DOHH2 (cell line): Measurements from ENCODE around the gene GNPTAB.

Experiments used
- H3F3A ChIP-seq: fragments of 200-600 bp; sonication (generic), shearing (Covaris generic); 2 replicates; pipeline ENCODE4 v1.6.0; 2016; ENCODE audit warnings: antibody characterized with exemption, mild to moderate bottlenecking; ENCODE audit not compliant: control insufficient read depth, insufficient read depth
- H3K27ac ChIP-seq: fragments of 200-600 bp; sonication (generic); 2 replicates; pipeline ENCODE4 v1.5.1; 2014; ENCODE audit warnings: low read depth, mild to moderate bottlenecking, low read length, moderate library complexity
- H3K27me3 ChIP-seq: fragments of 200-600 bp; sonication (generic); 2 replicates; pipeline ENCODE4 v1.6.1; 2014; ENCODE audit warnings: mild to moderate bottlenecking, low read length, mixed read lengths; ENCODE audit not compliant: control insufficient read depth
- H3K36me3 ChIP-seq: fragments of 200-600 bp; sonication (generic); 2 replicates; pipeline ENCODE4 v1.6.1; 2014; ENCODE audit warnings: mild to moderate bottlenecking, low read length, moderate library complexity, mixed read lengths; ENCODE audit not compliant: control insufficient read depth
- H3K4me1 ChIP-seq: fragments of 200-600 bp; sonication (generic); 2 replicates; pipeline ENCODE4 v1.6.1; 2014; ENCODE audit warnings: mild to moderate bottlenecking, low read length, mixed read lengths; ENCODE audit not compliant: control insufficient read depth
- H3K4me2 ChIP-seq: fragments of 200-600 bp; sonication (generic); 2 replicates; pipeline ENCODE4 v1.6.0; 2014; ENCODE audit warnings: mild to moderate bottlenecking, low read length, moderate library complexity
- H3K4me3 ChIP-seq: fragments of 200-600 bp; sonication (generic); 2 replicates; pipeline ENCODE4 v1.5.1; 2014; ENCODE audit warnings: mild to moderate bottlenecking, low read length, mixed read lengths
- H3K79me2 ChIP-seq: fragments of 200-600 bp; sonication (generic); 2 replicates; pipeline ENCODE4 v1.6.1; 2014; ENCODE audit warnings: mild to moderate bottlenecking, low read length, mixed read lengths; ENCODE audit not compliant: control insufficient read depth
- H3K9me2 ChIP-seq: fragments of 200-600 bp; sonication (generic); replicated peaks from 2 replicates; pipeline ENCODE4 v1.6.1; 2014; ENCODE audit warnings: mild to moderate bottlenecking, low read length, mixed read lengths; ENCODE audit not compliant: control insufficient read depth
- H3K9me3 ChIP-seq: fragments of 200-600 bp; sonication (generic); 2 replicates; pipeline ENCODE4 v1.6.1; 2014; ENCODE audit warnings: antibody characterized with exemption, low read length, mixed read lengths; ENCODE audit not compliant: control insufficient read depth, insufficient read depth
- H4K20me1 ChIP-seq: fragments of 200-600 bp; sonication (generic); 2 replicates; pipeline ENCODE4 v1.6.0; 2014; ENCODE audit warnings: low read depth, mild to moderate bottlenecking, antibody characterized with exemption, low read length, moderate library complexity; ENCODE audit not compliant: control insufficient read depth, insufficient read depth
- EZH2phosphoT487 ChIP-seq: fragments of 200-600 bp; sonication (generic); IDR thresholded peaks from 2 replicates; pipeline ENCODE4 v1.6.1; 2017; ENCODE audit warnings: borderline replicate concordance, mild to moderate bottlenecking, antibody characterized with exemption, low read length, moderate library complexity, mixed read lengths
- TF ChIP-seq, protein P1 (sequence below): fragments of 200-600 bp; sonication (generic); IDR thresholded peaks from one replicate; pipeline ENCODE4 v1.5.1; 2014; ENCODE audit warnings: antibody characterized with exemption, mild to moderate bottlenecking, low read depth, low read length; ENCODE audit not compliant: poor library complexity, severe bottlenecking

GNPTAB gene

DNA sequence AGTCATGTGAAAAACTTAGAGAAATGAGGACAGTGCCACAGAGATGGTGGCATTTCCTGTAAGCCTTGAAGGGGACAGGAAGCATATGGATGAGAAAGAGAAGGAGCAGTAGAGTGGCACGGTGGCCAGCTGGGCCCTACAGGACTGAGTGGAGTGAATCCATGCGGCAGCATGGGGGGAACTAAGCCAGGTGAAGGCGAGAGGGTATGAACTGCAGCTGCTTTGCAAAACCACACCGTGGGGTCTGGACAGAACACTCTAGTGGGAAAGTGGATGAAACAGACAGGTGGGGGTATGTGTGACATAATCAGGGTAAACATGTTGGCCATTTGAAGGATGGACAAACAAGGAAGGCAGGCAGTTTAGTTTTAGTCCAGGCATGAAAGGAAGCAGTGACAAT lies 81.1 kb downstream of the GNPTAB start:
- peaks cover 37% of the 10 kb centered on the region for H3K36me3 ChIP-seq
- H3K79me2 ChIP-seq, result no peaks in the 10 kb centered on the region
- peaks cover 33% of the 10 kb centered on the region for H3K4me1 ChIP-seq
- no peaks in the 10 kb centered on the region for H3F3A ChIP-seq
- H3K9me2 ChIP-seq, result no peaks in the 10 kb centered on the region
- H3K27me3 ChIP-seq, result no peaks in the 10 kb centered on the region
- H3K4me3 ChIP-seq, result no peak overlapping the region
- no peak for TF ChIP-seq EZH2phosphoT487
- TF ChIP-seq, protein P1, sequence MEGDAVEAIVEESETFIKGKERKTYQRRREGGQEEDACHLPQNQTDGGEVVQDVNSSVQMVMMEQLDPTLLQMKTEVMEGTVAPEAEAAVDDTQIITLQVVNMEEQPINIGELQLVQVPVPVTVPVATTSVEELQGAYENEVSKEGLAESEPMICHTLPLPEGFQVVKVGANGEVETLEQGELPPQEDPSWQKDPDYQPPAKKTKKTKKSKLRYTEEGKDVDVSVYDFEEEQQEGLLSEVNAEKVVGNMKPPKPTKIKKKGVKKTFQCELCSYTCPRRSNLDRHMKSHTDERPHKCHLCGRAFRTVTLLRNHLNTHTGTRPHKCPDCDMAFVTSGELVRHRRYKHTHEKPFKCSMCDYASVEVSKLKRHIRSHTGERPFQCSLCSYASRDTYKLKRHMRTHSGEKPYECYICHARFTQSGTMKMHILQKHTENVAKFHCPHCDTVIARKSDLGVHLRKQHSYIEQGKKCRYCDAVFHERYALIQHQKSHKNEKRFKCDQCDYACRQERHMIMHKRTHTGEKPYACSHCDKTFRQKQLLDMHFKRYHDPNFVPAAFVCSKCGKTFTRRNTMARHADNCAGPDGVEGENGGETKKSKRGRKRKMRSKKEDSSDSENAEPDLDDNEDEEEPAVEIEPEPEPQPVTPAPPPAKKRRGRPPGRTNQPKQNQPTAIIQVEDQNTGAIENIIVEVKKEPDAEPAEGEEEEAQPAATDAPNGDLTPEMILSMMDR, result no peak
- no peak overlapping the region for H3K27ac ChIP-seq
- H4K20me1 ChIP-seq, result no peaks in the 10 kb centered on the region
- H3K4me2 ChIP-seq, result no peak overlapping the region
- no peaks in the 10 kb centered on the region for H3K9me3 ChIP-seq

DNA sequence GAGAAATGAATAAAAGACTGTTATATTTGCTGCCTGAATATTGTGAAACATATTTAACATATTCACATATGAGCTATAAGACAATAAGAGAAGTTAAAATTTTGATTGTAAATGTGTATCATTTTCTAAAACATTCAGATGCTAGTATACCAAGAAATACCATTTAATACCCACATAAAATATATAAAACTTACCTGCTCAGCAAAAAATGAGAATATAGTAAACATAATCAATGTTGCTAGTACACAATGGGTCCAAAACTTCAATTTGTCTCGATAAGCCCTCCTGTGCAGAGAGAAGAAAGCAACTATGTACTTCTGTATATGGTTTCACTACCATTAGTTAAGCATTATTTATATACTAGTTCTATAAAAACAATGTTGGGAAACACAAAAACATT lies 81.9 kb downstream of the GNPTAB start:
- peaks cover 45% of the 10 kb centered on the region for H3K36me3 ChIP-seq
- H3K27ac ChIP-seq, result no peak overlapping the region
- H3K4me2 ChIP-seq, result no peak overlapping the region
- no peaks in the 10 kb centered on the region for H3K79me2 ChIP-seq
- no peaks in the 10 kb centered on the region for H3K9me3 ChIP-seq
- no peaks in the 10 kb centered on the region for H3K27me3 ChIP-seq
- H3K4me1 ChIP-seq, result peaks cover 41% of the 10 kb centered on the region
- no peaks in the 10 kb centered on the region for H3K9me2 ChIP-seq
- H3K4me3 ChIP-seq, result no peak overlapping the region
- TF ChIP-seq EZH2phosphoT487, result no peak
- TF ChIP-seq, protein P1, result no peak
- H4K20me1 ChIP-seq, result no peaks in the 10 kb centered on the region
- H3F3A ChIP-seq, result 0 out of 2 replicates have a peak, but pooled peaks cover 1% of the 10 kb centered on the region

DNA sequence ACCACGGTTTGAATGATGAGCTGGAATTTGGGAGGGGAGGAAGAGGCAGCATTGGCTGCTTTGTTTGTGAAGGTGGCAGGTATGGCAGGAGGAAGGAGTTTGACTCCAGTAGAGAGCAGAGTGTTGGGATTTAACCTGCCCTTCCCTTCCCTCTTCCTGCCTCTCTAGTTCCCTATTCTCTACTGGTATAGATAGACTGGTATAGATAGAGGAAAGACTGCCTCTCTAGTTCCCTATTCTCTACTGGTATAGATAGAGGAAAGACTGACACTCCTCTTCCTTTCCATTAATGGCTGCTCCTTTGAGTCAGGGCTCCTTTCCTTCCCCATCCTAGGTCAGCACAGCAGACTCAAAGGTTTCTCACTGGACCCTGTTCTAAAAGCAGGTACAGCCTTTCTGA lies 83.1 kb downstream of the GNPTAB start:
- Histone ChIP-seq H3K27ac (no peak overlapping the region), H3K27me3 (no peaks in the 10 kb centered on the region), H3K9me3 (no peaks in the 10 kb centered on the region), H3F3A (0 out of 2 replicates have a peak, but pooled peaks cover 9% of the 10 kb centered on the region), H3K9me2 (no peaks in the 10 kb centered on the region), H3K4me3 (no peak overlapping the region), H3K4me1 (peaks cover 52% of the 10 kb centered on the region), H3K36me3 (peaks cover 52% of the 10 kb centered on the region), H3K79me2 (no peaks in the 10 kb centered on the region), H4K20me1 (no peaks in the 10 kb centered on the region), H3K4me2 (no peak overlapping the region)
- TF ChIP-seq, protein P1, result no peak
- no peak for TF ChIP-seq EZH2phosphoT487
